Esophagus muscularis mucosa (tissue), 3 donors: Measurements from ENCODE around the gene ACVR1B.

Experiments
- CTCF ChIP-seq, 3 experiments: fragments of 200-600 bp in 2 of 3; fragments of 450-650 bp in 1 of 3; sonication (generic) in 2 of 3; IDR thresholded peaks; one replicate each; pipeline ENCODE4 v1.5.1; 2017 to 2019; ENCODE audit warnings: antibody characterized with exemption in 3 of 3, mild to moderate bottlenecking in 2 of 3, moderate library complexity in 1 of 3
- POLR2A ChIP-seq: fragments of 450-650 bp; IDR thresholded peaks from one replicate; pipeline ENCODE4 v1.6.1; 2017; ENCODE audit warnings: antibody characterized with exemption, moderate library complexity, mild to moderate bottlenecking, low read depth

- TF ChIP-seq CTCF (IDR thresholded peaks at IDR 0.05) (no peak), POLR2A (no peak)
These were observed 92.1 kb downstream of the ACVR1B start for GRCh38 chr12:52043386-52044212.
